Chondrocyte (in vitro differentiated cells): Measurements from ENCODE around the gene ANKRD12. TPM values are rescaled to one million over a fixed set of nuclear protein-coding genes. Genes with fewer than 3 reads are reported as not detected.

Experiments
- DNase-seq: peaks from one replicate; pipeline ENCODE4 v3.0.0; 2021; ENCODE audit warnings: mixed read lengths, low spot score
- H3K27ac Mint-ChIP-seq: one replicate; pipeline ENCODE4 v1.8.0; 2021; ENCODE audit warnings: mild to moderate bottlenecking, moderate library complexity, mixed read lengths; ENCODE audit not compliant: unreplicated experiment
- H3K27me3 Mint-ChIP-seq: 2 replicates; pipeline ENCODE4 v1.8.0; 2021; ENCODE audit warnings: low read depth, mixed read lengths
- H3K36me3 Mint-ChIP-seq: 2 replicates; pipeline ENCODE4 v1.8.0; 2021; ENCODE audit warnings: low read depth, mixed read lengths
- H3K4me1 Mint-ChIP-seq: 2 replicates; pipeline ENCODE4 v1.8.0; 2021; ENCODE audit warnings: low read depth, mild to moderate bottlenecking, mixed read lengths
- H3K4me3 Mint-ChIP-seq: one replicate; pipeline ENCODE4 v1.8.0; 2021; ENCODE audit warnings: mild to moderate bottlenecking, moderate library complexity, mixed read lengths; ENCODE audit not compliant: unreplicated experiment
- H3K9me3 Mint-ChIP-seq: 2 replicates; pipeline ENCODE4 v1.8.0; 2021; ENCODE audit warnings: low read depth, mixed read lengths
- total RNA-seq: library from RNA; stranded (reverse); gene quantifications from 3 replicates; pipeline ENCODE4 v1.2.1, GENCODE V29; 2021
- TF ChIP-seq, protein P1 (sequence below): fragments of 200-600 bp; sonication (generic); IDR thresholded peaks from 2 replicates; pipeline ENCODE4 v1.5.0; 2021; ENCODE audit warnings: antibody characterized with exemption, mild to moderate bottlenecking, moderate library complexity

The ANKRD12 gene
- total RNA-seq, 1 donor from 2014 or later = 34.0 TPM

DNA sequence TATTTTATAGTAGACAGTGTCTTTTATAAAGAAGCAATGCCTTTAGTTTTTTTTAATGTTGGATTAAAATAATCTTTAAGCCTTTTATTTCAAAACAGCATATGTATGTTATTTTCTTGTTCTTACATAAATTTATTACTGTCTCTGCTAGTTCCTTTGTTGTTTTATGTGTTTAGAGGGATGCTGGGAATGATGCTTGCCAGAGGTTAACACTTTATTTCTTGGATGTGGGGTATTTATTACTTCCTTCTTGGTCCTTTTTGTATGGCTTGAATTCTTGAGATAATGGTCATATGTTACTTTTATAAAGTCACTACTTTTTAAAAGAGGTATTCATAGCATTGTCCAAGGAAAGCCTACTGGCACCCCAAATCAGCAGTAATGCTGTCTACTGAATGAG, 63.1 kb downstream of the ANKRD12 start:
- no peaks in the 10 kb centered on the region for H3K27me3 Mint-ChIP-seq
- H3K36me3 Mint-ChIP-seq = peaks cover 12% of the 10 kb centered on the region
- TF ChIP-seq, protein P1, sequence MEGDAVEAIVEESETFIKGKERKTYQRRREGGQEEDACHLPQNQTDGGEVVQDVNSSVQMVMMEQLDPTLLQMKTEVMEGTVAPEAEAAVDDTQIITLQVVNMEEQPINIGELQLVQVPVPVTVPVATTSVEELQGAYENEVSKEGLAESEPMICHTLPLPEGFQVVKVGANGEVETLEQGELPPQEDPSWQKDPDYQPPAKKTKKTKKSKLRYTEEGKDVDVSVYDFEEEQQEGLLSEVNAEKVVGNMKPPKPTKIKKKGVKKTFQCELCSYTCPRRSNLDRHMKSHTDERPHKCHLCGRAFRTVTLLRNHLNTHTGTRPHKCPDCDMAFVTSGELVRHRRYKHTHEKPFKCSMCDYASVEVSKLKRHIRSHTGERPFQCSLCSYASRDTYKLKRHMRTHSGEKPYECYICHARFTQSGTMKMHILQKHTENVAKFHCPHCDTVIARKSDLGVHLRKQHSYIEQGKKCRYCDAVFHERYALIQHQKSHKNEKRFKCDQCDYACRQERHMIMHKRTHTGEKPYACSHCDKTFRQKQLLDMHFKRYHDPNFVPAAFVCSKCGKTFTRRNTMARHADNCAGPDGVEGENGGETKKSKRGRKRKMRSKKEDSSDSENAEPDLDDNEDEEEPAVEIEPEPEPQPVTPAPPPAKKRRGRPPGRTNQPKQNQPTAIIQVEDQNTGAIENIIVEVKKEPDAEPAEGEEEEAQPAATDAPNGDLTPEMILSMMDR = no peak
- no peaks in the 10 kb centered on the region for H3K9me3 Mint-ChIP-seq
- H3K4me1 Mint-ChIP-seq = no peaks in the 10 kb centered on the region
- no peak overlapping the region for H3K27ac Mint-ChIP-seq
- H3K4me3 Mint-ChIP-seq = no peak overlapping the region
- DNase-seq = no peak

DNA sequence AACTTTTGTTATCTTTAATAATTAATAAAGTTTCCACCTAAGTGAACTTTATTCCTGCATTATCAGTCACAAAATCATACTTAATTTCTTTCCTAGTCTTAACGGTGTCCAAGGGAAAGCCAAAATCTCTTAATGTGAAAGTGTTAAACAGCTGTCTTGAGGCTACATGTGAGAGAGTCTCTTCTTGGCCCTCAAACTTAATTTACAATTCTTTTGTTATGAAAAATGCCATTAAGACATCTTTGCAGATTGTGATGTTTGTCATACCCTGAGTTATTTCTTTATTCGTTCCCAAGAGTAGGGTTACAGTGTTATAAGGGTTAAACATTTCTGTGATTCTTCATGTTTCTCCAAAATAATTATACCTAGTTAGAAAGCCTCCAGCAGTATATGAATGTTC, 64.6 kb downstream of the ANKRD12 start:
- peaks cover 2% of the 10 kb centered on the region for H3K36me3 Mint-ChIP-seq
- no peaks in the 10 kb centered on the region for H3K9me3 Mint-ChIP-seq
- TF ChIP-seq, protein P1 = no peak
- H3K4me3 Mint-ChIP-seq = no peak overlapping the region
- H3K27me3 Mint-ChIP-seq = no peaks in the 10 kb centered on the region
- no peaks in the 10 kb centered on the region for H3K4me1 Mint-ChIP-seq
- no peak for DNase-seq
- H3K27ac Mint-ChIP-seq = no peak overlapping the region

DNA sequence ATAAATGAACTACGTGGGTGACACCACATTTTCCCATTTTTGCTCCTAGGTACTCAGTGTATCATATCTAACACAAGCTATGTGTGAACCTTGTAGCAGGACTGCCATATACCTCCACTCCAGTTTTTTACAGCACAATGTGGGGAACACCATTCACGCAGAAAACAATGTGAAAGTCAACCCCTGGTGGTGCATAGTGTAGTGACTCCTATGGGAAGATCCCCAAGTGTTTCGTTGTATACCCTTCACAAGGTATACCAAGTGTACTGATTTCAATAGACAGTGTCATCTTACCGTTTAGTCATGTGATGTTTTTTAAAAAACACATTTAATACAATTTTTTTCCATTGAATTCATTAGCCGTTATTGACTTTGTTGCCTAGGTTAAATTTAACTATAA, 68.1 kb downstream of the ANKRD12 start:
- Mint-ChIP-seq H3K27me3 (no peaks in the 10 kb centered on the region), H3K4me1 (peaks cover 4% of the 10 kb centered on the region), H3K4me3 (no peak overlapping the region), H3K27ac (no peak overlapping the region), H3K36me3 (peaks cover 5% of the 10 kb centered on the region), H3K9me3 (no peaks in the 10 kb centered on the region)
- TF ChIP-seq, protein P1 = no peak
- no peak for DNase-seq

DNA sequence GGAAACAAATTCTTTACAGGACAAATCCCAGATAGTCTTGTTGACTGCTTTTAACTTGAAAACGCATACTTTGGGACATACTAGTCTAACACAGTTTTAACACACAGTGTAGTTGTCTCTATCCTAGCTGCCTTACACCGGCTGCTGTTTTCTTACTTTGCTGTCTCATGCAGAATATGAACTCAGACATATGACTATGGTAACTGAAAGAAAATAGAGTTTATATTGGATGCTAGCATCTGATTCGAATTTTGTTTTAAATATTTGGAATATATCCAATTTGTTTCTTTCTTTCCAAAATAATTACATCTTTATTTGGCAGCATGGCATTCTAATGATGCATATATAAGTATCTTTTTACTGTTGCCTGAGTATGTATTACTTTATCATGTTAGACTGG, 69.8 kb downstream of the ANKRD12 start:
- no peaks in the 10 kb centered on the region for H3K9me3 Mint-ChIP-seq
- H3K4me1 Mint-ChIP-seq = peaks cover 10% of the 10 kb centered on the region
- H3K4me3 Mint-ChIP-seq = no peak overlapping the region
- TF ChIP-seq, protein P1 = no peak
- peaks cover 5% of the 10 kb centered on the region for H3K36me3 Mint-ChIP-seq
- H3K27me3 Mint-ChIP-seq = no peaks in the 10 kb centered on the region
- DNase-seq = no peak
- H3K27ac Mint-ChIP-seq = no peak overlapping the region

DNA sequence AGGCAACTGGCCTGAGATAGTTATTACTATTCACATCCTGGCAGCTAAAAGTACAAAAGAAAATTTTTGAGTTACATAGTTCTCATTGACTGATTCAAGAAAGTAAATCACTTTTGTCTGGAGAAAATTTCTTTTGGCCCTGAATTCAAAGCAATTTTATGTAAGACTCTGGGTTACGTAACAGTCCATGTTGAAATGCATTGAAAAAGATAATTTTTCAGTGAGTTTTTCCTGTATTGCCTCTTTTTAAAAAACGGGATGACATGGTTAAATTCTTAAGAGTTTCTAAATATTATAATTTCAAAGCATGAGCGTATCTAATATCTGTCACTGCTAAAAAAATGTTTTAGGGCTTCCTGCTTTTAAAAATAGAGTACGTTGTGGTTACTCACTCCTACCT, 72.7 kb downstream of the ANKRD12 start:
- TF ChIP-seq, protein P1 = no peak

More for the DNA sequence above, 72.7 kb downstream of the ANKRD12 start:
- peaks cover under 1% of the 10 kb centered on the region for H3K9me3 Mint-ChIP-seq
- no peak for DNase-seq
- peaks cover 15% of the 10 kb centered on the region for H3K4me1 Mint-ChIP-seq
- H3K27me3 Mint-ChIP-seq = no peaks in the 10 kb centered on the region
- no peak overlapping the region for H3K4me3 Mint-ChIP-seq
- H3K27ac Mint-ChIP-seq = no peak overlapping the region
- peaks cover 12% of the 10 kb centered on the region for H3K36me3 Mint-ChIP-seq
